B cell (primary cell): ENCODE data around the gene COLEC12.

Experiments
- EZH2 ChIP-seq: IDR thresholded peaks from 2 replicates; pipeline ENCODE4 v1.6.1; 2012; ENCODE audit warnings: borderline replicate concordance, low read depth, mild to moderate bottlenecking, moderate library complexity, low read length; ENCODE audit not compliant: insufficient read depth, poor library complexity, severe bottlenecking
- TF ChIP-seq, protein P1 (sequence below): fragments of 200-600 bp; IDR thresholded peaks from one replicate; pipeline ENCODE4 v1.8.0; 2022; ENCODE audit warnings: antibody characterized with exemption, mild to moderate bottlenecking

DNA sequence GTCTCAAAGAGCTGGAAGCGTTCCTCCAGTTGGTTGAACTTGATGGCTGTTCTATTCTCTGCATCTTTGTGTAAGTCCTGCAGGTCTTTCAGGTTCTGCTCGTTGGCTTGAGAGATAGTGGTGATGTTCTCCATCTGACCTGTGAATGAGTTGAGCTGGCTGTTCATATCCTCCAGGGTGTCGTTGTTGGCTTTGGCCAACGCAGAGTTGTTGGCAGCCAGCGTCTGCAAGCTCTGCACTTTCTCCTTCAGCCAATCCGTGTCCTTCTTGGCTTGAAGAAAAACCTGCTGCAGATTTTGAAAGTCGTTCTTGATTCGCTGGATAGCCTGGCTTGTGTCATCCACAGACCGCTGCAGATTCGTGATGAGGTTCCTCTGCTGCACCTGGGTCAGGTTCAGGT is 153.9 kb downstream of the COLEC12 start:
- TF ChIP-seq, protein P1, sequence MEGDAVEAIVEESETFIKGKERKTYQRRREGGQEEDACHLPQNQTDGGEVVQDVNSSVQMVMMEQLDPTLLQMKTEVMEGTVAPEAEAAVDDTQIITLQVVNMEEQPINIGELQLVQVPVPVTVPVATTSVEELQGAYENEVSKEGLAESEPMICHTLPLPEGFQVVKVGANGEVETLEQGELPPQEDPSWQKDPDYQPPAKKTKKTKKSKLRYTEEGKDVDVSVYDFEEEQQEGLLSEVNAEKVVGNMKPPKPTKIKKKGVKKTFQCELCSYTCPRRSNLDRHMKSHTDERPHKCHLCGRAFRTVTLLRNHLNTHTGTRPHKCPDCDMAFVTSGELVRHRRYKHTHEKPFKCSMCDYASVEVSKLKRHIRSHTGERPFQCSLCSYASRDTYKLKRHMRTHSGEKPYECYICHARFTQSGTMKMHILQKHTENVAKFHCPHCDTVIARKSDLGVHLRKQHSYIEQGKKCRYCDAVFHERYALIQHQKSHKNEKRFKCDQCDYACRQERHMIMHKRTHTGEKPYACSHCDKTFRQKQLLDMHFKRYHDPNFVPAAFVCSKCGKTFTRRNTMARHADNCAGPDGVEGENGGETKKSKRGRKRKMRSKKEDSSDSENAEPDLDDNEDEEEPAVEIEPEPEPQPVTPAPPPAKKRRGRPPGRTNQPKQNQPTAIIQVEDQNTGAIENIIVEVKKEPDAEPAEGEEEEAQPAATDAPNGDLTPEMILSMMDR = no peak
- no peak for TF ChIP-seq EZH2
